Mesenchymal stem cell (in vitro differentiated cells and primary cell): ENCODE results near the gene WFDC10A.

Experiments
- DNase-seq: peaks from one replicate; pipeline ENCODE4 v3.0.0-alpha.2; 2013
- H2AFZ ChIP-seq: one replicate; pipeline ENCODE4 v1.6.1; 2013; ENCODE audit warnings: low read depth, mild to moderate bottlenecking, control low read depth, inconsistent platforms, low read length, moderate library complexity
- H2AK5ac ChIP-seq: 2 replicates; pipeline ENCODE4 v1.6.1; 2013; ENCODE audit warnings: low read length, moderate library complexity, mild to moderate bottlenecking, inconsistent platforms; ENCODE audit not compliant: severe bottlenecking
- H2BK120ac ChIP-seq: one replicate; pipeline ENCODE4 v1.6.1; 2013; ENCODE audit warnings: low read depth, mild to moderate bottlenecking, inconsistent platforms, low read length, moderate library complexity
- H2BK12ac ChIP-seq, 2 experiments: one replicate each; pipeline ENCODE4 v1.6.1; 2013; ENCODE audit warnings: inconsistent platforms in 2 of 2, low read length in 2 of 2, mild to moderate bottlenecking in 2 of 2, moderate library complexity in 2 of 2, control low read depth in 1 of 2
- H2BK15ac ChIP-seq: one replicate; pipeline ENCODE4 v1.6.1; 2013; ENCODE audit warnings: mild to moderate bottlenecking, low read depth, inconsistent platforms; ENCODE audit not compliant: poor library complexity, severe bottlenecking
- H2BK5ac ChIP-seq: 2 replicates; pipeline ENCODE4 v1.6.1; 2013; ENCODE audit warnings: low read depth, mild to moderate bottlenecking, low read length, control low read depth, inconsistent platforms; ENCODE audit not compliant: poor library complexity, severe bottlenecking
- H3K14ac ChIP-seq, 2 experiments: one replicate each; pipeline ENCODE4 v1.6.1; 2013; ENCODE audit warnings: inconsistent platforms in 2 of 2, low read length in 2 of 2, control low read depth in 1 of 2, mild to moderate bottlenecking in 1 of 2, moderate library complexity in 1 of 2
- H3K18ac ChIP-seq, 2 experiments: one replicate each; pipeline ENCODE4 v1.6.1; 2013; ENCODE audit warnings: inconsistent platforms in 2 of 2, low read length in 2 of 2, control low read depth in 1 of 2, low read depth in 1 of 2, mild to moderate bottlenecking in 1 of 2
- H3K23ac ChIP-seq, 2 experiments: one replicate each; pipeline ENCODE4 v1.6.1; 2013; ENCODE audit warnings: inconsistent platforms in 2 of 2, low read length in 2 of 2, mild to moderate bottlenecking in 2 of 2, moderate library complexity in 2 of 2, control low read depth in 1 of 2
- H3K27ac ChIP-seq: 2 replicates; pipeline ENCODE4 v1.5.1; 2013; ENCODE audit warnings: mild to moderate bottlenecking, moderate library complexity, low read length, control low read depth, inconsistent platforms; ENCODE audit not compliant: poor library complexity, severe bottlenecking
- H3K27me3 ChIP-seq, 2 experiments: 2 replicates each; pipeline versions ENCODE4 v1.6.1 to v1.7.0; 2013; ENCODE audit warnings: low read length in 2 of 2, mild to moderate bottlenecking in 2 of 2, moderate library complexity in 2 of 2, control low read depth in 1 of 2, inconsistent platforms in 1 of 2; ENCODE audit not compliant: control insufficient read depth in 1 of 2, insufficient read depth in 1 of 2
- H3K36me3 ChIP-seq, 2 experiments: 2 replicates each; pipeline versions ENCODE4 v1.6.1 to v1.7.0; 2013; ENCODE audit warnings: low read length in 2 of 2, control low read depth in 1 of 2, inconsistent platforms in 1 of 2, low read depth in 1 of 2, mild to moderate bottlenecking in 1 of 2; ENCODE audit not compliant: insufficient read depth in 2 of 2, control insufficient read depth in 1 of 2
- H3K4ac ChIP-seq, 2 experiments: one replicate each; pipeline ENCODE4 v1.6.1; 2013; ENCODE audit warnings: inconsistent platforms in 2 of 2, low read length in 2 of 2, mild to moderate bottlenecking in 2 of 2, moderate library complexity in 2 of 2, control low read depth in 1 of 2, low read depth in 1 of 2
- H3K4me1 ChIP-seq: 2 replicates; pipeline ENCODE4 v1.6.1; 2013; ENCODE audit warnings: low read depth, low read length, control low read depth; ENCODE audit not compliant: control insufficient read depth, insufficient read depth
- H3K4me2 ChIP-seq: 2 replicates; pipeline ENCODE4 v1.6.1; 2013; ENCODE audit warnings: low read length, mild to moderate bottlenecking, inconsistent platforms; ENCODE audit not compliant: poor library complexity, severe bottlenecking
- H3K4me3 ChIP-seq, 2 experiments: 2 replicates each; pipeline versions ENCODE4 v1.5.1 to v1.7.0; 2013; ENCODE audit warnings: low read length in 2 of 2, mild to moderate bottlenecking in 2 of 2, control low read depth in 1 of 2, low read depth in 1 of 2; ENCODE audit not compliant: insufficient read depth in 1 of 2
- H3K79me1 ChIP-seq: replicated peaks from 2 replicates; pipeline ENCODE4 v1.6.1; 2013; ENCODE audit warnings: mild to moderate bottlenecking, control low read depth, low read length, inconsistent platforms; ENCODE audit not compliant: poor library complexity, severe bottlenecking
- H3K9ac ChIP-seq: 2 replicates; pipeline ENCODE4 v1.7.0; 2013; ENCODE audit warnings: mild to moderate bottlenecking, low read length, moderate library complexity
- H3K9me3 ChIP-seq: 2 replicates; pipeline ENCODE4 v1.7.0; 2013; ENCODE audit warnings: mild to moderate bottlenecking, low read length; ENCODE audit not compliant: control insufficient read depth
- H4K8ac ChIP-seq: one replicate; pipeline ENCODE4 v1.6.1; 2013; ENCODE audit warnings: inconsistent platforms, mild to moderate bottlenecking, low read length, moderate library complexity
- H4K91ac ChIP-seq: one replicate; pipeline ENCODE4 v1.6.1; 2013; ENCODE audit warnings: mild to moderate bottlenecking, low read length, inconsistent platforms
- WGBS: methylation state at CpG from one replicate; pipeline ENCODE4 v1.1.7; 2013; ENCODE audit warnings: mixed read lengths; 5-methylcytosine and 5-hydroxymethylcytosine counted together

Gene WFDC10A

DNA sequence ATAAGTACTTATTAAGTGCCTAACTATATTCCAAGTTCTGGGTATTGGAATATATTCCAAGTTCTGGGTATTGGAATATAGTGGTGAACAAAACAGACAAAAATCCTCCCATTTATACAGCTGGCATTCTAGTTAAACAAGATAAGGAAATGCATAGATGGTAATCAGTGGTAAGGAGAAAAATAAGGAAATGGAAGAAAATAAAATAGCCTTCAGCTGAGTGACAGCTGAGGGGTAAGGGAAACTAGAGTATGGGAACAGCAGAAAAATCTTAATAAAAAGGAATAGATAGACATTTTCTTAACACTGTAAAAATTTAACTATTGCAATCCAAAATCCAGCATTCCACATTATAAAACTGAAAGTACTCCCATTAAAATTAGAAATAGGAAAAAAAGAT, 17.2 kb upstream of the WFDC10A start:
- Histone ChIP-seq H3K23ac (no peak overlapping the region), H3K27me3 (peaks cover 0 to 5% of the 10 kb centered on the region in 2 experiments), H2AFZ (no peak overlapping the region), H3K9me3 (peaks cover 4% of the 10 kb centered on the region), H3K18ac (no peak overlapping the region), H3K9ac (no peak overlapping the region), H3K4me1 (no peaks in the 10 kb centered on the region), H2BK15ac (no peak overlapping the region), H2AK5ac (no peak overlapping the region), H3K36me3 (no peaks in the 10 kb centered on the region), H2BK12ac (no peak overlapping the region), H3K27ac (no peak overlapping the region), H4K91ac (no peak overlapping the region), H3K4ac (no peak overlapping the region), H4K8ac (no peak overlapping the region), H3K79me1 (no peaks in the 10 kb centered on the region), H2BK5ac (no peak overlapping the region), H2BK120ac (no peak overlapping the region), H3K4me3 (no peak overlapping the region), H3K4me2 (no peak overlapping the region), H3K14ac (no peak overlapping the region)
- DNase-seq = no peak

GRCh38 chr20:45617591-45617990, 11.9 kb upstream of the WFDC10A start:
- no peak overlapping the region for H3K23ac ChIP-seq
- no peak for DNase-seq
- H3K36me3 ChIP-seq = no peaks in the 10 kb centered on the region
- H2BK5ac ChIP-seq = no peak overlapping the region
- no peaks in the 10 kb centered on the region for H3K4me1 ChIP-seq
- no peak overlapping the region for H3K4me2 ChIP-seq
- no peak overlapping the region for H2BK15ac ChIP-seq
- peaks cover 0 to 5% of the 10 kb centered on the region in 2 experiments for H3K27me3 ChIP-seq
- no peak overlapping the region for H3K18ac ChIP-seq
- no peaks in the 10 kb centered on the region for H3K79me1 ChIP-seq
- H3K14ac ChIP-seq = no peak overlapping the region
- H2AK5ac ChIP-seq = no peak overlapping the region
- no peaks in the 10 kb centered on the region for H3K9me3 ChIP-seq
- H3K4me3 ChIP-seq = no peak overlapping the region
- H4K91ac ChIP-seq = no peak overlapping the region
- H3K4ac ChIP-seq = no peak overlapping the region
- WGBS = 83% methylated on average over 2 of the region's 2 CpGs
- no peak overlapping the region for H4K8ac ChIP-seq
- H2BK12ac ChIP-seq = no peak overlapping the region
- H3K9ac ChIP-seq = no peak overlapping the region
- H2BK120ac ChIP-seq = no peak overlapping the region
- no peak overlapping the region for H2AFZ ChIP-seq
- H3K27ac ChIP-seq = no peak overlapping the region

DNA sequence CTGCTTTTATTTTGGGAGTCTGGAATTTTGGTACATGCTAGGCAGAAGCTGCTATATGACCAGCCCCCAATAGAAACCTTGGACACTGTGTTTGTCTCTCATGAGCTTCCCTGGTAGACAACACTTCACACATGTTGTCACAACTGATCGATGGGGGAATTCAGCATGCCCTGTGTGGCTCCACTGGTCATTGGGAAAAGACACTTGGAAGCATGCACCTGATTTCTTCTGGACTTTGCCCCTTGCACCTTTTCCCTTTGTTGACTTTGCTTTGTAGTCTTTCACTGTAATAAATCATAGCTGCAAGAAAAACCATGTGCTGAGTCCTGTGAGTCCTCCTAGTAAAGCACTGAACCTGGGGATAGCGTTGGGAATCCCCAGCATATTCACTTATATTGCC, 7.9 kb upstream of the WFDC10A start:
- no peak for DNase-seq
- Histone ChIP-seq H3K4me1 (no peaks in the 10 kb centered on the region), H3K27me3 (no peaks in the 10 kb centered on the region), H3K23ac (no peak overlapping the region), H3K79me1 (no peaks in the 10 kb centered on the region), H2BK120ac (no peak overlapping the region), H3K18ac (no peak overlapping the region), H3K4me3 (no peak overlapping the region), H3K9ac (no peak overlapping the region), H2BK12ac (no peak overlapping the region), H3K36me3 (no peaks in the 10 kb centered on the region), H4K8ac (no peak overlapping the region), H3K9me3 (no peaks in the 10 kb centered on the region), H3K4me2 (no peak overlapping the region), H2AK5ac (no peak overlapping the region), H4K91ac (no peak overlapping the region), H3K27ac (no peak overlapping the region), H3K4ac (no peak overlapping the region), H2BK5ac (no peak overlapping the region), H2BK15ac (no peak overlapping the region), H3K14ac (no peak overlapping the region), H2AFZ (no peak overlapping the region)
- 90% methylated on average over 1 of the region's 2 CpGs for WGBS

DNA sequence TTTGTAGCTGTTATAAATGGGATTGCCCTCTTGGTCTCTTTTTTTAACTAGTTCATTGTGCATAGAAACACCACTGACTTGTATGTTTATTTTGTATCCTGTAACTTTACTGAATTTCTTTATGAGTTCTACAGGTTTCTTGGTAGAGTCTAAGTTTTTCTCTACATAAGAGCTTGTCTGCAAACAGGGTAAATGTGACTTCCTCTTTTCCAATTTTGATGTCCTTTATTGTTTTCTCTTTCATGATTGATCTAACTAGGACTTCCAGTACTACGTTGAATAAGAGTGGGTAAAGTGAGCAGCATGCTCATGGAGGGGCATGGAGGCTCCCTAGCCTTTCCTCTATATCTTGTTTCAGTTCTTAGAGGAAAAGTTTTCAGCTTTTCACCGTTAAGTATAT, 3.0 kb upstream of the WFDC10A start:
- Histone ChIP-seq H3K4me3 (no peak overlapping the region), H3K18ac (no peak overlapping the region), H2BK5ac (no peak overlapping the region), H2AFZ (no peak overlapping the region), H2AK5ac (no peak overlapping the region), H3K27me3 (no peaks in the 10 kb centered on the region), H3K4me1 (no peaks in the 10 kb centered on the region), H4K91ac (no peak overlapping the region), H3K9ac (no peak overlapping the region), H3K9me3 (no peaks in the 10 kb centered on the region), H2BK15ac (no peak overlapping the region), H3K14ac (no peak overlapping the region), H3K23ac (no peak overlapping the region), H3K4ac (no peak overlapping the region), H3K36me3 (no peaks in the 10 kb centered on the region), H3K27ac (no peak overlapping the region), H3K4me2 (no peak overlapping the region), H2BK12ac (no peak overlapping the region), H2BK120ac (no peak overlapping the region), H3K79me1 (no peaks in the 10 kb centered on the region), H4K8ac (no peak overlapping the region)
- no peak for DNase-seq
- 20% methylated on average over 1 of the region's 2 CpGs for WGBS
